AG09319 (cell line): ENCODE results near the gene PROCA1.

ENCODE experiments used
- DNase-seq: peaks from one replicate; pipeline ENCODE4 v3.0.0-alpha.2; 2010; ENCODE audit warnings: low read depth; ENCODE audit errors: extremely low read depth
- TF ChIP-seq, protein P1 (sequence below): IDR thresholded peaks from 2 replicates; pipeline ENCODE4 v1.5.1; 2011; ENCODE audit warnings: low read depth, mild to moderate bottlenecking, inconsistent platforms, low read length, moderate library complexity

Gene PROCA1

GRCh38 chr17:28685366-28685765 lies 26.3 kb downstream of the PROCA1 start:
- TF ChIP-seq, protein P1, sequence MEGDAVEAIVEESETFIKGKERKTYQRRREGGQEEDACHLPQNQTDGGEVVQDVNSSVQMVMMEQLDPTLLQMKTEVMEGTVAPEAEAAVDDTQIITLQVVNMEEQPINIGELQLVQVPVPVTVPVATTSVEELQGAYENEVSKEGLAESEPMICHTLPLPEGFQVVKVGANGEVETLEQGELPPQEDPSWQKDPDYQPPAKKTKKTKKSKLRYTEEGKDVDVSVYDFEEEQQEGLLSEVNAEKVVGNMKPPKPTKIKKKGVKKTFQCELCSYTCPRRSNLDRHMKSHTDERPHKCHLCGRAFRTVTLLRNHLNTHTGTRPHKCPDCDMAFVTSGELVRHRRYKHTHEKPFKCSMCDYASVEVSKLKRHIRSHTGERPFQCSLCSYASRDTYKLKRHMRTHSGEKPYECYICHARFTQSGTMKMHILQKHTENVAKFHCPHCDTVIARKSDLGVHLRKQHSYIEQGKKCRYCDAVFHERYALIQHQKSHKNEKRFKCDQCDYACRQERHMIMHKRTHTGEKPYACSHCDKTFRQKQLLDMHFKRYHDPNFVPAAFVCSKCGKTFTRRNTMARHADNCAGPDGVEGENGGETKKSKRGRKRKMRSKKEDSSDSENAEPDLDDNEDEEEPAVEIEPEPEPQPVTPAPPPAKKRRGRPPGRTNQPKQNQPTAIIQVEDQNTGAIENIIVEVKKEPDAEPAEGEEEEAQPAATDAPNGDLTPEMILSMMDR: no peak
- no peak for DNase-seq

DNA sequence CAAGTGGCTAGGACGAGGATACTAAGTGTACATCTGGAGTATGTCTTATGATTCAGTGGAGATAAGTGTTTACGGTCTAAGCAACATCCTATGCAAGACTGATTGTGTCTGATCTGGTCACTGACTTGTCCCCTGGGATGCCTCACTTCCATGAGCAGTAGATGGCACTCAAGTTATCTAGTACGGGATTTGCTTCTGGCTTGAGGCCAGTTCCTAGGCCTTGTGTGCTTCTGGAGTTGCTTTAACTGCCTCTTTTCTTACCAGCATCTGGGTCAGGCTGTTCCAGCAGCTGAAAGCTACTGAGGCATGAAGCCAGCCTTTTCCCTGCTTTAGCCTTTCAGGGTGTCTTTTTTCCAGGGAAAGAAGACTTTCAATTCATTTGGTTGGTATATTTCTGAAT lies 26.7 kb downstream of the PROCA1 start:
- DNase-seq: peak; percentile 22
- TF ChIP-seq, protein P1: no peak

GRCh38 chr17:28682655-28683054 lies 29.0 kb downstream of the PROCA1 start:
- TF ChIP-seq, protein P1: no peak
- no peak for DNase-seq

- no peak for DNase-seq
- TF ChIP-seq, protein P1: no peak; the same call in 1 of the 2 replicates
Measured at GRCh38 chr17:28675980-28676379, 35.7 kb downstream of the PROCA1 start.

- DNase-seq: no peak
- TF ChIP-seq, protein P1: no peak
Measured at GRCh38 chr17:28675490-28675889, 36.2 kb downstream of the PROCA1 start.

DNA sequence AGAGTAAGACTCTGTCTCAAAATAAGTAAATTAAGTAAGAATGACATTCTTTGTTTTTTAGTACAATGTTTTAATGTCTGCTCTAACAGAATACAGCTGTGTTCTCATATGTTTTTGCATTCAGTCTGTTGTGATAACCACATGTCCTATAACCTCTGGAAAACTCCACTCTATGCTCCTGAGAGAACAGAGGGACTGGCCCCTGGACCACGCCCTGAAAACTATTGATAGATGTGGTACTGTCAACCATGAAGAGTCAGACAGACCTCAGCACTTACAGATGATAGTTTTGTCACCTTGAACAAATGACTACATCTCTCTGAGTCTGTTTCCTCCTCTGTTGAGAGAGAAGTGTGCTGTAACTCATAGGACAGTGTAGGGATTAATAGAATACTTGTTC lies 41.8 kb downstream of the PROCA1 start:
- no peak for DNase-seq
- TF ChIP-seq, protein P1: no peak

DNA sequence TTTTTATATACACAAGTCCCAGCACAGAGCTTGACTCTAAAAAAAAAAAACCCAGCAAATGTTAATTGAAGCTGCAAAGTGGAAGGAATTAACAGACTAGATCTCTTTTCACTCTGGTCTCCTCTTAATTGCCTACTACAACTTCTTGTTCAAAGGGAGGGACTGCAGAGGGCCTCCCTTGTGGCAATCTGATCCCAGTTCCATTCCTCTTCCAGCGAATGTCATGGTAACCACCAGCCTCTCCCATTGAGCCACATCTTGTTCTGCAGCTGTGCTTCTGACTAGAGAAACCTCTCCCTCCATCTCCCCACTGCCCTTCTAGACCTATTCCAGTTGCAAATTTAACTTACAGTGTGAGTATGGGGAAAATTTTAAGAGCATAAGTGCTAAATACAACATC lies 43.8 kb downstream of the PROCA1 start:
- TF ChIP-seq, protein P1: no peak

More for the DNA sequence above, 43.8 kb downstream of the PROCA1 start:
- DNase-seq: no peak
